HG03575 (cell line): ENCODE results near the gene APOOL.
"Not testable (repeated sequence)": the region's sequence is repeated elsewhere in the genome, so short reads cannot be mapped to it uniquely, and the experiment has no call there.

ENCODE experiments used
- ATAC-seq: cut with Tn5 transposase; IDR thresholded peaks from one replicate; pipeline ENCODE4 v1.9.1; 2021; ENCODE audit not compliant: unreplicated experiment, insufficient number of reproducible peaks, low FRiP score; ENCODE audit errors: extremely low read depth

The APOOL gene, protein sequence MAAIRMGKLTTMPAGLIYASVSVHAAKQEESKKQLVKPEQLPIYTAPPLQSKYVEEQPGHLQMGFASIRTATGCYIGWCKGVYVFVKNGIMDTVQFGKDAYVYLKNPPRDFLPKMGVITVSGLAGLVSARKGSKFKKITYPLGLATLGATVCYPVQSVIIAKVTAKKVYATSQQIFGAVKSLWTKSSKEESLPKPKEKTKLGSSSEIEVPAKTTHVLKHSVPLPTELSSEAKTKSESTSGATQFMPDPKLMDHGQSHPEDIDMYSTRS

DNA sequence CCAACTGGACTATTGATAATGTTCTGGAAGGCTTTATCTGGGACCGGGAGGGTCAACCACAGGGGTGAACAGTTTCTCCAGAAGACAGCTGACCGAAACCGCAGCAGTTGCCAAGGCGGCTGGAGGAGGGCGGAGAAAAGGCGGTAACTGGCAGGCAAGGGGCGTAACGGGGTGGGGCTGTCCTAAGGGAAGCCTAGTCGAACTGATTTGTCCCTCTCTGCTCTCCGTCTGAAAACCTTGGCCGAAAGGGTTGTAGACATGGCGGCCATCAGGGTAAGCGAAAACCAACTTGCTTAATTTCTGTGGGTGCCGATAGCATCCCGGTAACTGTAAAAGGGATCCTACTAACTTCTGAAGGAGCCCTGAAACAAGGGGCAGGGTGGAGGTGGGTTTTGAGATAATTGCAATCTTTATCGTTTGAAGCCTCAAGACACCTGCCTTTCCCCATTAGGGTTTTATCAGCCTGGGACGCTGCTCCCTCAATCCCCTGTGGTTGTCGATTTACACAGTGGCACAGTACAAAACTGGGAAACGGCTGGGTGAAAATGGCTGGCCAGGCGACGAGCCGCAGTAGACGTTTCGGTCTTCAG is at the start of gene APOOL:
APOOL (plus strand) TSS at position 223 of the 590 bp plus-strand sequence; CDS start at position 259, 36 bp downstream.
- peak; percentile 88 for ATAC-seq

DNA sequence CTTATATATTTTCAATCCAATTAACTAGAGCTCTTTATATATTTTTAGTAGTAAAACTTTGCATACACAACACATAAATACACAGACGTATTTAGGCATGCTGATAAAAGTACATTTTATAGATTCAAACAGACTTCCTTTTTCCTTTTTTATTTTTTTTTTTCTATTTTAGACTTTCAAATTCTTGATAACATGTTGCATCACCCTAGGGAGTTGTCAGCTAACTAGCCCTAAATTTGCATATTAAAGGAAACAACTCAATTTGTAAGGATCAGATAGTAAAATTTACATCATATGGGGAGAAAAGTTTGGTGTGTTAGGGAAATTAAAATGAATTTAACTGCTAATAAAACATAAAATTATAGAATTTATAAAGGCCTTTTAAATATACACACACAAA is 47.4 kb upstream of the APOOL start:
- ATAC-seq = no peak

DNA sequence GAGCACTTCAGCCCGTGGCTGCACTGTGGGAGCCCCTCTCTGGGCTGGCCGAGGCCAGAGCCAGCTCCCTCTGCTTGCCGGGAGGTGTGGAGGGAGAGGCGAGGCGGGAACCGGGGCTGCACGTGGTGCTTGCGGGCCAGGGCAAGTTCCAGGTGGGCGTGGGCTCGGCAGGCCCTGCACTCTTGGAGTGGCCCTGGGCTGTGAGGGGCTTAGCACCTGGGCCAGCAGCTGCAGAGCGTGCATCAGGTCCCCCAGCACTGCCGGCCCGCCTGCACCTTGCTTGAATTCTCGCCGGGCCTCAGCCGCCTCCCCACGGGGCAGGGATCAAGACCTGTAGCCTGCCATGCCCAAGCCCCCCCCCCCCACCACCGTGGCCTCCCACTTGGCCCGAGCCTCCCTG is 28.9 kb upstream of the APOOL start:
- no peak for ATAC-seq

DNA sequence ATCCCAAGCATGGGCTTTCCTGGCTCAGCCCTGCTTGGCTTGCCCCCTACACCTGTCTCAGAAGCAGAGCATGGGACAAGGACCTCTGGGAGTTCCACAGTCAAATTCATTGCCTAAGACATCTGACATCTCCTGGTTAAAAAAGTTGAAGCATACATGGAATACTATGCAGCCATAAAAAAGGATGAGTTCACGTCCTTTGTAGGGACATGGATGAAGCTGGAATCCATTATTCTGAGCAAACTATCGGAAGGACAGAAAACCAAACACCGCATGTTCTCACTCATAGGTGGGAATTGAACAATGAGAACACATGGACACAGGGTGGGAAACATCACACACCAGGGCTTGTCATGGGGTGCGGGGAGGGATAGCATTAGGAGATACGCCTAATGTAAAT is 11.9 kb upstream of the APOOL start:
- ATAC-seq = not testable (repeated sequence)

DNA sequence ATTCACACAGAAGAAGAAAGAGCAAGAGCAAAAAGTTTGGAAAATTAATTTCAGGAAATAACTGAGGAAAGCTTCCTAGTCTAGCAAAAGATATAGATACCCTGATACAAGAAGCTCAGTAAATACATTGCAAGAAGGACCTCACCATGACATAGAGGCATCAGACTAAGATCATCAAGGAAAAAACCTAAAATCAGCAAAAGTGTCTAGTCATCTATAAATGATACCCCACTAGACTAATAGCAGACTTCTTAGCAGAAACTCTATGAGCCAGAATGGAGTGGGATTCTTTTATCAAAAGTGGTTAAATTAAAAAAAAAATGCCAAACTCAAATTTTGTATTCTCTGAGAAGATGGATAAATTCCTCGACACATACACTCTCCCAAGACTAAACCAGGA is 10.5 kb upstream of the APOOL start:
- ATAC-seq = no peak

DNA sequence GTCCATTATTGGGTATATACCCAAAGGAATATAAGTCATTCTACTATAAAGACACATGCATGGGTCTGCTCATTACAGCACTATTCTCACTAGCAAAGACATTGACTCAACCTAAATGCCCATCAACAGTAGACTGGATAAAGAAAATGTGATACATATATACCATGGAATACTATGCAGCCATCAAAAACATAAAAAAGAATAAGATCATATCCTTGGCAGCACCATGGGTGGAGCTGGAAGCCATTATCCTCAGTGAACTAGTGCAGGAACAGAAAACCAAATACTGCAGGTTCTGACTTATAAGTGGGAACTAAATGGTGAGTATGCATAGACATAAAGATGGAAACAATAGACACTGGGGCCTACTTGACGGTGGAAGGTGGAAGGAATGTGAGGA is 2.3 kb upstream of the APOOL start:
- ATAC-seq = no peak

DNA sequence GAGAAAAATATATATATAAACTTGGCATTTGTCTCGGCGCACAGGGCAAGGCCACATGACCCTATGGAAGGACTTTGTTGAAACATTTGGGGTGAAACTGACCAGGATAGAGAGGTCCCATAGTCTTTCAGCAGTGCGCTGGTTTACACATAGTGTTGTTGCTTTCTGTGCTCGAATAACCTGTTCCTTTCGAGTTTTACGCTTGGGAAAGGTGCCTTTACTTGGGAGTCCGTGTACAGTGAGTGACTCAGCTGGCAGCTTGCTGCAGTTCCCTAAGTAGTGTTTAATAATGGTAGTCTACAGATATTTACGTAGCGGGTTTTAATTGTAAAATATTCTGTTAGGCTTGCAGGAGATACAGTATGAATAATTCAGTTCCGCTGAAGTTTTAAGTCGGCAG is 578 bp downstream of the APOOL start:
- ATAC-seq = no peak

DNA sequence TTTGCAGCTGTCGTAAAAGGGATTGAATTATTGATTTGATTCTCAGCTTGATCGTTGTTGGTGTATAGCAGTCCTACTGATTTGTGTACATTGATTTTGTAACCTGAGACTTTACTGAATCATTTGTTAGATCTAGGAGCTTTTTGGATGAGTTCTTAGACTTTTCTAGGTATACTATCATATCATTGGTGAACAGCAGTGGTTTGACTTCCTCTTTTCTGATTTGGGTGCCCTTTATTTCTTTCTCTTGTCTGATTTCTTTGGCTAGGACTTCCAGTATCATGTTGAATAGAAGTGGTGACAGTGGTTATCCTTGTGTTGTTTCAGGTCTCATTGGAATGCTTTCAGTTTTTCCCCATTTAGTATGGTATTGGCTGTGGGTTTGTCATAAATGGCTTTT is 8.4 kb downstream of the APOOL start:
- ATAC-seq = no peak

DNA sequence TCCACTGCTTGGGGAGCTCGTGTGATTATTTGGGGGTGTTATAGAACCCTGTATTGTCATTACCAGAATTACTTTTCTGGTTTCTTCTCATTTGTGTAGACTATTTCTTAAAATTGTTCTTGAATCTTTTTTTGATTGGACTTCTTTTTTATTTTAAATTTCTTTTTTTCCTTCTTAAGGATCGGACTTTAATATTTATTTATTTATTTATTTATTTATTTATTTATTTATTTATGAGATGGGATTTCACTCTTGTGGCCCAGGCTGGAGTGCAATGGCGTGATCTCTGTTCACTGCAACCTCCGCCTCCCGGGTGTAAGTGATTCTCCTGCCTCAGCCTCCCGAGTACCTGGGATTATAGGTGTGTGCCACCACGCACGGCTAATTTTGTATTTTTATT is 11.7 kb downstream of the APOOL start:
- ATAC-seq = not testable (repeated sequence)

DNA sequence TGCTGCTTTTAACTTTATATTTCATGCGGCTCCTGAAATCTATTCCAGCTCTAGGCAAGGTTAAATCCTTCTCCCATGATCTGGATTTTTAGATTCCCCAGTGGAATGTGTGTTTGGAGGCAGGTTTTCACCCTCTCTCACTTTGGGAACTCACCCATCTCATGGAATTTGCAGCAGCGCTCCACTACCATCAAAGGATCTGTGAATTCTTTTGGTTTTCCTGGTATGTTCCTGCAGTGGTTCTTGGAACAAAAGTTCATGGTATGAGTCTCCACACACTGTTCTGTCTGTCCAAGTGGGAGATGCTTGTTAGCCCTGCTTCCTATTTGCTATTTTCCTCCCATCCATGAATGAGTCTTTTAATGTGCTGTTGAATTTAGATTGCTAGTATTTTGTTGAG is 14.0 kb downstream of the APOOL start:
- ATAC-seq = no peak

DNA sequence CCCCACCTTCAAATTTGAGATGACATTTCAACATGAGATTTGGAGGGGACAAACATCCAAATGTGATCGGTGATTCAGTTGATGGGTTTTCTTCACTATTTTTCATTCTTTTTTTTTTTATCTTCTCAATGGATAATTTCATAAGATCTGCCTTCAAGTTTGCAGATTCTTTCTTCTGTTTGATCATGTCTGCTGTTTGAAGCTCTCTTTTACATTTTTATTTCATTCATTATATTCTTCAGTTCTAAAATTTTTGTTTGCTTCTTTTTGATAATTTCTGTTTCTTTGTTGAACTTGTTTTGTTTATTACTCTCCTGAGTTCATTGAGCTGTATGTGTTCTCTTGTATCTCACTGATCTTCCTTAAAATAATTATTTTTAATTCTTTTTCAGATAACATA is 14.8 kb downstream of the APOOL start:
- ATAC-seq = no peak

DNA sequence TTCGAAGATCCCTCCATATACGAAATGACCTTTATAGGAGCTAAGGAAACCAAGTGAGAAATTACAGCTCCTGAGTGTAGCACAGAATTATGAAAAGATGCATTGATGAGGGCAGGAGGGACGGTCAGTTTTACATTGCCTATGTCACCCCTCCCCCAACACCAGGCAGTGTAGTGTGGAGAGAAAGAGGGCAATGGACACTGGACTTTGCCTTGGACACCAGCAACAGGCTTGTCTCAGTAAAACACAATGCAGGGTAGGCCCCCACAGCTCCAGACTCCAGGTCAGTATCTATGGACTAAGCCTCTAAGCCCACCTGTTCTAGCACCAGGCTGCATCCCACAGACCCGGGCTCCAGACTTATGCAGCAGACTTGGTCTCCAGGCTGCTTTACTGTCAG is 16.5 kb downstream of the APOOL start:
- no peak for ATAC-seq

DNA sequence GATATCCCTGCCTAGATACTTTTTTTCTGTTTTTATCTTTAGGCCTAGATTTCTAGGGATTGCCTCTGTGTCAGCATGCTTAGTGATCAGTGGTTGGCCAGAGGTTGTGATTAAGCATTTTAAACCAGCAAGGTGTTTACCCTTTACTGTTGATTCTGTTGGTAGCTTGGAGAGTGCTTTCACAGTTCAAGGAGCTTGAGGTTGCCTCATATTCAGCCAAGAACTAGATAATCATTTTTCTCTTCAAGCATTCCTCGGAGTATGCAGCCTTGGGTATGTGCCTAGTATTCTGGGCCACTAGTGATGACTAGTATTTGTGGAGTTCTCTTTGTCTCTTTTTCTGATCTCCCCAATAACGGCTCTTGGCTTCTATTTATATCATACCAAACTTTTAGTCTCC is 20.4 kb downstream of the APOOL start:
- ATAC-seq = no peak

DNA sequence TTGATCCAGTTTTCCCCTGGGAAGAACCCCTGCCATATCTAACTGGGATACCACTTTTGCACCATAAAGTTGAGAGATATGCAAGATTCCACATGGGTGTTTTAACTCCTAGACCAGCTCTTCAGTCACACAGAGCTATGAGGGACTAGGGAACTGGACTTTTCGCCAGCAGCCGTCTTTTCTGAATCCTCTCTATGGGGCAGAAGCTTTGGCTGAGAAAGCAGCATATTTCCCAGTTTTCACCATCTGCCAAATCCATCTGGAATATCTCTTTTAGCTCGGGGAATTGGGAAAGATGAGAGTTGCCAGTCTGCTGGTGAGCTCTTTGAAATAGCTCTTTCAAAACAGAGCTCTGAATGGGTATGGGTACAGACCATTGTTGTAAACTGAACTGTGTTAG is 20.9 kb downstream of the APOOL start:
- no peak for ATAC-seq

DNA sequence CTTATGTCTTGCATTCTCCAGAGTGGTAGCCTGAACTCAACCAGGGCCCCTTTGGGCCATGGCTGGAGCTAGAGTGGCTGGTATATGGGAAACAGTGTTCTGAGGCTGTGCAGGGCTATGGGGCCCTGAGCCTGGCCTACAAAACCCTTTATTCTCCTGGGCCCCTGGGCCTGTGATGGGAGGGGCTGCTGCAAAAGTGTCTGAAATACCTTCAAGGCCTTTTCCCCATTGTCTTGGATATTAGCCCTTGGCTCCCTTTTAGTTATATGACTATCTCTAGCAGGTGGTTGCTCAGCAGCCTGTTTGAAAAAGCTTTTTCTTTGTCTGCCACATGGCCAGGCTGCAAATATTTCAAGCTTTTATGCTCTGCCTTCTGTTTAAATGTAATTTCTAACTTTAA is 22.5 kb downstream of the APOOL start:
- no peak for ATAC-seq

DNA sequence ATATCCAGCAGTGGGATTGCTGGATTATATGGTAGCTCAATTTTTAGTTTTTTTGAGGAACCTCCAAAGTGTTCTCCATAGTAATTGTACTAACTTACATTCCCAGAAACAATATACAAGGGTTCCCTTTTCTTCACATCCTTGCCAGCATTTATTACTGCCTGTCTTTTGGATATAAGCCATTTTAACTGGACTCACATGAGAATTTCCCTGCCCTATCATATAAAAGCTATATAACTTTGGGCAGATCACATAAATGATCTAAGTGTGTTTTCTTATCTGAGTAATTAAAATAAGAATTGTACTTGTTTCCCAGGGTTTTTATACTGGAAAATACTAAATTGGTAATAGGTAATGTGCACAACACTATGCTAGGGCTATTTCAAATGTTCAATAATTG is 25.4 kb downstream of the APOOL start:
- no peak for ATAC-seq

DNA sequence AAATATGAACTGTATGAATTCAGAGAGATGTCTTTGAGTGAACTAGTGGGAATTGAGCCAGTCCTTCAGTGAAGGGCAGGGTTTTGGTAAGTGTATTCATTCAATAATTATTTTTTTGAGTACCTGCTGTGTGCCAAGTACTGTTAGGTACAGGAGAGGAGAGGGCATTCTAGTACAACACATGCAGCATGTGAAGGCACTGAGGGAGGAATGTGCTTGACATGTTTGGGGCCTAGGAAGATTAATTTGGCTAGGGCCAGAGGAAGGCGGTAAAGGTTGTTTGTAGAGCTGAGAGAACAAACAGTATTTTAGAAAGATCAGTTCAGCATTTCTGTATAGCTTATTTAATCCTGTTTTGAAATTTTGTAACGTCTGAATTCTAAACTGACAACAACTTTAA is 27.8 kb downstream of the APOOL start:
- ATAC-seq = no peak

DNA sequence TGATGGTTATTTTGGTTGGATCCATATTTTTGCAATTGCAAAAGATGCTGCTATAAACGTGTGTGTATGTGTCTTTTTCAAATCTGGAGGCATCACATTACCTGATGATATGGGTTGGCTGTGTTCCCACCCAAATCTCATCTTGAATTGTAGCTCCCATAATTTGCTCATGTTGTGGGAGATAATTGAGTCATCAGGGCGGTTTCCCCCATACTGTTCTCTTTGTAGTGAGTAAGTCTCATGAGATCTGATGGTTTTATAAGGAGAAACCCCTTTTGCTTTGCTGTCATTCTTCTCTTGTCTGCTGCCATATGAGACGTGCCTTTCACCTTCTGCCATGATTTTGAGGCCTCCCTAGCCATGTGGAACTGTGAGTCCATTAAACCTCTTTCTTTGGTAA is 33.4 kb downstream of the APOOL start:
- ATAC-seq = no peak

DNA sequence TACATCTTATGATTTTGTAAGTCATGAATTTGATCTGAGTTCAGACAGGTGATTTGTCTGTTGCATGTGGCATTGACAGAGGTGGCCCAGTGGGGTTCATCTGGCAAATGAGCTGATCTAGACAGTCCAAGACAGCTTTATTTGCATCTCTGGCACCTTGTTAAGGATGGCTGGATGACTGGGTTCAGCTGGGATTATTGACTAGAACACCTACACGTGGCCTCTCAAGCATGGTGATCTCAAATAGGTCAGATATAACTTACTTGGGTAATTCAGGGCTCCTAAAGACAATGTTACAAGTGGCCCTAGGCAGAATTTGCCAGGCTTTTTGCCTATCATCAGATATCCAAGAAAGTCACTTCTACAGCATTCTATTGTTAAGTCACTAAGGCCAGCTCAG is 48.0 kb downstream of the APOOL start:
- no peak for ATAC-seq

DNA sequence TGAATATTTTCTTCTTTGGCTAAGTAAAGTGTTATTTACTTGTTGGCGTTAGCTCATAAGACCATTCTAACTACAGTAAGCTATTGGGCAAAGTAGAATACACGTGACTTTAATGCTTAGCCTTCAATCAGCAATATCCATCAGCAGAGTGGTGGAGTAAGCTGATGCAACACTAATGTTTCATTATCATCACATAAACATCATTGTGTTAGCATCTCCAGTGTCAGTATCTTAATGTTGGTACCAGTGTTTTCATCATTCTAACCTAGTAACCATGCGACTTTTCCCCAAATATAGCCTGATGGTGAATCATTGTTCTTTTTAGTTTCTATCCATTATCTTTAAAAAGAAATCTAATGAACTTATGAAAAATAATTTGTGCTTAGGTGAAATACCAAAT is 48.5 kb downstream of the APOOL start:
- ATAC-seq = no peak
